NCI-H446 treated with DMSO at 0.1 percent for 48 hours (cell line): ENCODE measurements around the gene FAM117A.
"Not testable (repeated sequence)": the region's sequence is repeated elsewhere in the genome, so short reads cannot be mapped to it uniquely, and the experiment has no call there.

Source experiments
- DNase-seq: peaks from one replicate; lab custom pipeline; 2025; lab: John Stamatoyannopoulos, UW

Gene FAM117A

GRCh38 chr17:49762151-49762941, 1.6 kb downstream of the FAM117A start:
- DNase-seq: no peak

GRCh38 chr17:49760932-49761558, 2.9 kb downstream of the FAM117A start:
- no peak for DNase-seq

GRCh38 chr17:49760296-49760695, 3.6 kb downstream of the FAM117A start:
- no peak for DNase-seq

DNA sequence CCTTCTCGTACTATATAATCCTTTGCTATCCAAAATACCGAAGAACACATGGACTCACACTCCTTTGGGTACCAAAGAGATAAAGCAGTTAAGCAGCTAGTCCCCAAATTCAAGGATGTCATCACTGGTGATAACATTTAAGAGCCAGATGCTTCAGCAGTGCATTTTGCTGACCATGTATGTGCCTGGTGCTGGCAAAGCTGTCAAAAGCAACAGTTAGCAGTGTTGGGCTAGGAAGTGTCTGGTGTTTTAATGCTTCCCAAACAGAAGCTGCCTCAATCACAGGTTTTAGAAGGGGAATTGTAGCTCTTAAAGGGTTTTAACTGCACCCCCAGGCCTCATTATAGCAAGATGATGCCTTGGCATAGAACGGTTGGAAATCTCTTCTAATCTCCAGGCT, 4.7 kb downstream of the FAM117A start:
- no peak for DNase-seq

DNA sequence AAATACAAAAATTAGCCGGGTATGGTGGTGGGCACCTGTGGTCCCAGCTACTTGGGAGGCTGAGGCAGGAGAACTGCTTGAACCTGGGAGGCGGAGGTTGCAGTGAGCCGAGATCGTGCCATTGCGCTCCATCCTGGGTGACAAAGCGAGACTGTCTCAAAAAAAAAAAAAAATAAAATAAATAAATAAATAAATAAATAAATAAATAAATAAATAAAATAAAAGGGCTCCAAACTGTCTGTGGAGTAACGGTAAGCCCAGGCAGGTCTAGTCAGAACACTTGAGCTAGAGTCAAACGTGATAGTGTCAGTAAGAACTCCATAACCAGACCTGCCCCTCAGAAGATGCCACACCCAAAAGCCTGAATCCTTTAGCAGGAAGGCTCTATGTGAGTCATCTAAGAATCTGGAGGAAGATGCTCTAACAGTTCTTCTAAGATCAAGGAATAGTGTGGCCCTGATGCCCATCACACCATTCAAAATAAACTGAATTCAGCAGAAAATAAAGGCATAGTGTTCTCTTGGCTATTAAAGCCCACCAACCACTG, 5.4 kb downstream of the FAM117A start:
- DNase-seq: not testable (repeated sequence)

GRCh38 chr17:49757151-49757777, 6.7 kb downstream of the FAM117A start:
- DNase-seq: no peak

DNA sequence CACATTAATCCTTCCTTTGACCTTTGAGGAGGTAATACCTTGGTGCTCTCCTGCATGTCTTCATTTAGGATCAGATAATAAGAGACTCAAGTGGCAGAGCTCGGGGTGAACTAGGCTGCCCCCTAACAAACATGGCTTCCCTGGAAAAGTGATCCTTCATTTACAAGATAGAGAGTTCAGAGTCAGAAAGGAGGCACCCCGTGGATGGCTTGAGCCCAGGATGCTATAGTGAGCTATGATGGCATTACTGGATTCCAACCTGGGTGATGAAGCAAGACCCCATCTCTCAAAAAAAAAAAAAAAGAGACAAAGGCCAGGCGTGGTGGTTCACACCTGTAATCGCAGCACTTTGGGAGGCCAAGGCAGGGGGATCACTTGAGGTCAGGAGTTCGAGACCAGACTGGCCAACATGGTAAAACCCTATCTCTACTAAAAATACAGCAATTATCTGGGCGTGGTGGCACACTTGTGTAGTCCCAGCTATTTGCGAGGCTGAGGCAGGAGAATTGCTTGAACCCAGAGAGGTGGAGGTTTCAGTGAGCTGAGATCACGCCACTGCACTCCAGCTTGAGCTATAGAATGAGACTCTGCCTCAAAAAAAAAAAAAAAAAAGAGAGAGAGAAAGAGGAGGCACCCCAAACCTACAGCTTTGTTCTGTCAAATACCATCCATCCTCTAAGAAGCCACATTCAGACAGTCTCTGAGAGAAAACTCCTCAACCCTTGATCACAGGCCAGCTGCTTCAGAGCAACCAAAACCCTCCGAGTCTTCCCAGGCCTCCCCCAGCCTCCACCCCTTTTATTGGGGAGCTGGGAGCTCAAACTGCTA, 7.4 kb downstream of the FAM117A start:
- no peak for DNase-seq

DNA sequence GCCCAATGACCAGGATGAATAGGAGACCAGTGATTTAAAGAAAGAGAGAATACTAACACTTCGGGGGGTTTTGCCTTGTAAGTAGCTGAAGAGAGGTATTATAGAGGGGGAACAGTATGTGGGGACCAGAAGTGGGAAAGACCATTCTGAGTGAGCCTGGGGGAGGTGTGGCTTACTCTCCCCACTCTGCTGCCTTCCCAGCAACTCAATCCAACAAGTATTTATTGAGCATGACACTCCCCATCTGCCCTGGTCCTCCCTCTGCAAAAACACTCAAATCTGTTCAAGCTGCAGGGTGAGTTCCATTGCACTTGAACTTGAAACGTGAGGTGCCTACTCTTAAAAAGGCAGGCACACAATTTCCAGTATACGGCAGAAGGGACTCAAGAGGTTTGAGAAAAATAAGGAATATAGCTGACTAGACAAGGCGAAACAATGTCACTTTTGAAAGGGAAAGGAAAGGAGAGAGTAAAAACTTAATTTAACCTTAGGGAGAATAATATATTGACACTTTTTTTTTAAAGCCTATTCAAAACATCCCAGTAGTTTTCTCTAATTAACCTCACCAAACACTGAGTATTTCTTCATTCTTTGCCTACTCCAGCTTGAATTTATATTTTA, 8.2 kb downstream of the FAM117A start:
- DNase-seq: no peak

DNA sequence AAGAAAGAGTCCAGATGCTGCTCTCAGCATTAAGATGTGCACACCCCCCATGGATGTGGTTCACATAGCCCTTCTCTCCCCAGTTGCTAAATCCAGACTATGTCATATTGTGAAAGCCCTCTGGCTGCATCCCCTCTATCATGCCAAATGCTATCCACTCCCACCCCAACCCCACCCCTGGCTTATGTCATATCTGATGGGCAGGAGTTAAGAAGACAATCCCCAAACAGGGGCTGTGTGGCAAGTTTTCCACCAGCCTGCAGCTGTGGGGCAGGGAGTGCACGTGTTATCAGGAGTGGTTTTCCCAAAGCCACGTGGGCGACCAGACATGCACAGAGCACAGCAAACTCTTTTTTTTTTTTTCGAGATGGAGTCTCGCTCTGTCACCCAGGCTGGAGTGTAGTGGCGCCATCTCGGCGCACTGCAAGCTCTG, 10.0 kb downstream of the FAM117A start:
- no peak for DNase-seq

GRCh38 chr17:49752508-49752907, 11.4 kb downstream of the FAM117A start:
- DNase-seq: no peak

- no peak for DNase-seq
Observed at GRCh38 chr17:49749730-49750129, 14.2 kb downstream of the FAM117A start.

DNA sequence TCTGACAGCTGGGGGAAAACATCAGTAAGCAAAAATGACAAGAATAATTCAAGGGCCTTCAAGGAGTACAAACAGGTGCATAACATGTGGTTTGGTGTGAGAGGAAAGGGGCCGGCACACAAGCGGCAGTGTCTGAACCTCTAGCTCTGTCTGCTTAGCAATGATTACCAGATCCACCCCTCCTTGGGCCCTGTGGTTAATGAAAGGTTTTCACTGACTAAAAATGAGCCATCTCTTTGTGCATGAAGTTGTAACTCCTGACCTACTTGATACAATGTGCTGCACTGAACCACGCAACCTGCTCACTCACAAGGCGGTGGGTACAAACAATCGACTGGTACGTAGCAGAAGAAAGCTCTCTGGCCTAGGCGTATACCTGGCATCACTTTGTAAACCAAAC, 15.1 kb downstream of the FAM117A start:
- DNase-seq: no peak

DNA sequence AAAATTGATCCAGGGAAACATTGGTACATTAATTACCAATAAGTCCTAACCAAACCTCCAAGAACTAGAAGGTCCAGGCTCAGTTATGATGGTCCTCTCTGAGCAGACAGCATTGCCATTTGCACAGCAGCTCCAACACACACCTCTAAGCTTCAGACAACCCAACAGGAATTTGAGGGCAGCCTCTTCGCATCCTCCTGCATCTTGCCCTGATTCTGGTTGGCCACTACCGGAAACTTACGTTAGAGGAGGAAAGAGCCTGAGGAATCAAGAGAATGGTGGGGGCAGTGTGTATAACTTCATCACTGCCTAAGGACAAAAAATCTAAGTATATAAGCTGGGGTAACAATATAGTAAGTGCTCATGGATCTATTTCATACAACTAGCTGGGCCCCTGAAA, 15.7 kb downstream of the FAM117A start:
- no peak for DNase-seq

GRCh38 chr17:49747632-49748031, 16.3 kb downstream of the FAM117A start:
- no peak for DNase-seq

DNA sequence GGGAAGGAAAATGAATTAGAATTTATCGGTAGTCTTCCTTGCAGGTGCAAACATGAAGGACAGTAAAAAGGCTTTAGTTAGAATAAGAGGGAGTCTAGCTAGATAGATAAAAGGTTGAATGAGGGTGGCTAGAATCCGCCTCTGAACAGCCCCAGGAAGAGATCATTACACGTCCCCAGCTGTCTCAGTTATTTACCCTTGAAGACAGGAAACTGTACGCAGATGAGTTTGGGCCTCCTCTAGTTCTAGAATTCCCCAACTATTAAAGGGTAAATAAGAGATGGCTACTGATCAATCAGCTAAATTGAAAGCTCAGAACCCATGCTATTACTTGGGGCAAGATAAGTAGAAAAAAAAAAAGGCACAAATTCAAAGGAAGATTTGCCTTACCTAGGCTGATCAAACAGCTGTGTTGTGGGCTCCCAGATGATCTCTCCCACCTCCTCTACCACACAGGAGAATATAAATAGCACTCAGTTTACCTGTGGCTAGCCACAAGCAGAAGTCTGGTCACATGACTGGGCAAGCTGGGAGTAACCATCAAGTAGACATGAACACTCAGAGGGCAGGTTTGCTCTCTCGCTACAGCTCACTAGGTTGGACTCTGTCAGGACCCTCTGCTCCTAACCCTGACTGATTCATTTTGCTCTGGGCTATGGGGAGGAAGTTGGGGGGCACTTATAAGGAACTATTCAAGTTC, 17.0 kb downstream of the FAM117A start:
- DNase-seq: no peak

DNA sequence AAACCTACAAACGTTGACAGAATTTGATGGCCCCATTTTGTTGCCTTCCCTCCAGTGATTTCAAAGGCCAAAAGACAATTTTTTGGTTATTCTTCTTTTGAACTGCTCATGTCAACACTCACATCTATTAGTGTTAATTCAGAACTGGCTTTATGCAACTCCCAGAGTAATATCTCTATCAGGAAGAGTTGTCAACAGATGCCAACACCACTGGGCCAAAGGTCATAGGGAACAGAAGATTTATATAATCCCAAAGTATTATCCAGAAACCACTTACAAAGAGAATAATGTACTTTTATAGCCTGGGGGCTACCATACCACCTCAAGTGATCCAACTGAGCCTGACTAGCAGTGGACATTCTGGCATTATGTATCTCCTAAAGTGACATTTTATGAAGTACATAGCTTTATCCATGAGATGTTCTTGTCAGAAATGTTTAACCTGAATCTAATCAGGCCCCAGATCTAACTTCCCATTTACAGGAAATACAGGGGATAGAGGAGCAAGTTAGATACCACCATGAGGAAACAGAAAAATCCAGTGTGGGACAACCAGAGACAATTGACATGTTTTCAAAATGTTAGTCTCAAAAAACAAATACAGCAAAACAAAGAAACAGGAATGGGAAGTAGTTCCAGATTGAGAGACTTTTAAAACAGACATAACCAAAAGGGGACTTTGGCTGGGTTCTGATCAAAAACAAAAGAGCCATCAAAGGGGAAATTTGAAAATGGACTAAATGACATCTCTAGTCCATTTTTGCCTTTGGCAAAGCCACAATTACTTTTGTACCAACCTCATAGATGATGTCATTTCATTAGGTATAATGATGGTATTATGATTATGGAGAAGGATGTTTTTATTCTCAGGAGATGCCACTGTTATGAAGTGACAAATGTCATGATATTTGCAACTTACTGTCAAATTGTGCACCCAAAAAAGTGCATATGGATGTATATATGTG, 18.5 kb downstream of the FAM117A start:
- no peak for DNase-seq

DNA sequence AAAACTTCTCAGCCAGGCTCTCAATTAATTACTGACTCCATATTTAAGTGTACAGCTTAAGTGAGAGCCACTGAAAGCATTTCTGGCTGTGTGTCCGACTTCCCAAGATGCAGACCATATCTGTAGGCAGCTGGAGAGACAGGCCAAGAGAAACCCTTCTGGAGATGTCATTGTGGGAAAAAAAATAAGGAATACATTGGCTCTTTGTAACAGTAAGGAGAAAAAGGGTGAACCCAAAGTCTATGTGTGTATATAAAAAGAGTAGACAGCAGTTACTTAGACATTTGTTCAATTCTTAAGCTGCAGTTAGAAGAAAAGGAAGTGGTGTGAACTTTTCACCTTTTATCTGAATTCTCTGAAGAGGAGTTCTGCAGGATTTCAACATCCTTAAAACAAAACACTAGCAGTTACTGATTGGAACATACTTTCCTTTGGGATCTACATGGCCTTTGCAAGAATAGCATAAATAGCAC, 21.7 kb downstream of the FAM117A start:
- DNase-seq: no peak

DNA sequence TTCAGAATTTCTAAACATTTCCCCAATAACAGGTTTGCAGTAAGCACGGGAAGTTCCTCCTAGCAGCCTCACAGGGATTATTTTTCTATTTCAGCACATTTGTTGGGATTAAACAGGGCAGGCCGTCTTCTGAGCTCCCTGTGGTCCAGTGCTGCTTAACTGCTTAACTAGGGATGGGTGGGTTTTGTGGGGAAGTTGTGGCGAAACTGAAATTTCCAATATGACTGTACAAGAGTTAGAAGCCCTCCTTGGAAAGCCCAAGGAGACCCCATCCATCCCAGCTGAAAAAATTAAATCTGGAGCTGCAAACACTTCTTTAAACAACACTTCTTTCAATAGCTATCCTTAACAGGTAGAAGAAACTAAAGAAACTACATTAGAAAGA, 22.2 kb downstream of the FAM117A start:
- DNase-seq: no peak

- no peak for DNase-seq
Observed at GRCh38 chr17:49741009-49741691, 22.8 kb downstream of the FAM117A start.
